ENCODE data around the gene SPECC1. TPM values are rescaled to one million over a fixed set of nuclear protein-coding genes. Genes with fewer than 3 reads are reported as not detected.

Gene SPECC1
- total RNA-seq, 6 experiments from 2014 or later = 19.2 to 33.7 (median 29.4) TPM

DNA sequence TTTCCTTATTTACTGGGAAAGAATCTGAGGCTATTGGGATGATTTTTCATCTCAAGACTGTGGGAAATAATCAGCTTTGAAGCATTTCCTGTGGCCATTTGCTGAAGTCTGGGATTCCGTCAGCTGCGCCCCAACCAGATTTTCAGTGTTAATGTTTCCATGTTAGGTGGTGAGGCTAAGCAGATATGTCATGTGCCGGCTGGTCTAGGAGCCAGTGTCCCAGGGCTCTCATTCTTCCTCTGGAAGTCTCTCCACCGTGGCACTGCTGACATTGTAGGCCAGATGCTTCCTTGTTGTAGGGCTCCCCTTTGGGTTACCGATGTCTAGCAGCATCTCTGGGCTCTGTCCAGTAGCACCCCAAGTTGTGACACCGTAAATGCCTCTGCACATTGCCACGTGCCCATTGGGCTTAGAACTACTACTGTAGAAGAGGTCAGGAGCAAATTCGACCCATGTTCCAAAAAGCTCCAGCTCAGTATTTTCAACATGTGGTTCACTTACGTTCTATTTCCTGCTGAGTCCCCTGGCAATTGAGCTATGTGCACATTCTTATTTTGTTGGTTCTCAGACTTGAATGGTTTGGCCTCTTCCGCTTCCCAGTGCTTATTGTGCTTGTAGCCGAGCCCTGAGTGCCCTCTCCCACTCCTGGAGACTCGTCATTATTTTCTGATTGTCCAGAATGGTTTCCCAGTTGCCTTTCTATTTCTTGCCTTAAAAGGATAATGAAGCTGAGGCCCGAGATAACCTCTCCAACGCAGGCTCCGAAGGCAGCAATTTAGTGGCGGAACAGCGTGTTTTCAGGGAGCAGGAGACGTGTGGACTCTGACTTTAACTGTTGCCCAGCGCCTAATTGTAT, 82.2 kb downstream of the SPECC1 start:
- no peak for TF ChIP-seq CTCF (IDR thresholded peaks at IDR 0.05)
- Mint-ChIP-seq H3K27me3 (ENCODE audit: insufficient read depth) (peaks cover 35% of the 10 kb centered on the region), H3K4me1 (ENCODE audit: low read depth) (peaks cover 11% of the 10 kb centered on the region), H3K27ac (no peak overlapping the region), H3K36me3 (ENCODE audit: low read depth) (no peaks in the 10 kb centered on the region), H3K4me3 (no peak overlapping the region), H3K9me3 (no peaks in the 10 kb centered on the region)
- no peak for DNase-seq

DNA sequence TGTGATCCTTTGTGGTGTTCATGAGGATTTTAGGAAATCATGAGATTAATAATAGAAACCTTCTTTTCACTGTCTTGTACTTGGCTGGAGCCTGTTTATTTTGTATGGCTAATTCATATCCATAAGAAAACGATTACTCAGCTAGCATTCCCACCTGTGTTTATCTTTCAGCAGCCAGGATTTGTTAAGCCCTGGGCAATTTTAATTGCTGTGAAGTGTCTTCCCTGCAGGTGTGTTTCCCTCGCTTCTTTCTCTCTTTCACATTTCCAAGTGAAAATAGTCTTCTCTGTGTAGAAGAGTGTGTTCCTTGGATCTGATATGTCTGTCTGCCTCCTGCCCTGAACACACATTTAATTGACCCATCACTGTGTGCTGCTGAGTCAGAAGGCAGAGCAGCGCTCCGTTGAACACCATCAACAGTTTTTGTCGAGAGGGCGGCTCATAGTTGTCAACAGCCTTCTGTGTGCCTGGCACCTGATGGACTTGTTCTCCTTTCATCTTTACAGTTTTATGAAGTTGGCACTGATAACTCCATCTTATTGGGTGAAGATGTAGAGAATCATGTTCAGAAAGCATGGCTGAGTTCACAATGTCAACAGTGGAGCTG, 83.2 kb downstream of the SPECC1 start:
- Mint-ChIP-seq H3K27me3 (ENCODE audit: insufficient read depth) (peaks cover 32% of the 10 kb centered on the region), H3K9me3 (no peaks in the 10 kb centered on the region), H3K4me1 (ENCODE audit: low read depth) (peaks cover 11% of the 10 kb centered on the region), H3K36me3 (ENCODE audit: low read depth) (no peaks in the 10 kb centered on the region), H3K27ac (no peak overlapping the region), H3K4me3 (no peak overlapping the region)
- no peak for DNase-seq
- no peak for TF ChIP-seq CTCF (IDR thresholded peaks at IDR 0.05)

- DNase-seq = no peak
- H3K9me3 Mint-ChIP-seq = no peaks in the 10 kb centered on the region
- no peak for TF ChIP-seq CTCF (IDR thresholded peaks at IDR 0.05)
- H3K27ac Mint-ChIP-seq = no peak overlapping the region
- H3K27me3 Mint-ChIP-seq (ENCODE audit: insufficient read depth) = peaks cover 29% of the 10 kb centered on the region
- H3K4me3 Mint-ChIP-seq = no peak overlapping the region
- peaks cover 11% of the 10 kb centered on the region for H3K4me1 Mint-ChIP-seq (ENCODE audit: low read depth)
- no peaks in the 10 kb centered on the region for H3K36me3 Mint-ChIP-seq (ENCODE audit: low read depth)
Observed at GRCh38 chr17:20092973-20093626, 83.9 kb downstream of the SPECC1 start.

DNA sequence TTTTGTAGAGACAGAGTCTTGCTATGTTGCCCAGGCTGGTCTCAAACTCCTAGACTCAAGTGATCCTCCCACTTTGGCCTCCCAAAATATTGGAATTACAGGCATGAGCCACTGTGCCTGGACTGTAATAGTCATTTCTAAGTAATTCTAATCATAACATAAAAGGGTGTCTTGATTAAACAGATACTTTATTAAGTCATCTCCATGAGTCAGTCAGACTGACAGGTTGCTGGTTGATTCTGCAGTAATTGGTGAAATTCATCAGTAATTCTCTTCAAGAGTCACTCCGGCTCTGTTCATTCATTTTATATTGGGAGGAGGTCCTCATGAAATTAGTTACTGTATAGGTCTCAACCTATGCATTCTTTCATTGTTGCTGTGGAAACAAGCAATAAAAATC, 85.6 kb downstream of the SPECC1 start:
- Mint-ChIP-seq H3K4me1 (ENCODE audit: low read depth) (peaks cover 11% of the 10 kb centered on the region), H3K27me3 (ENCODE audit: insufficient read depth) (peaks cover 25% of the 10 kb centered on the region), H3K36me3 (ENCODE audit: low read depth) (no peaks in the 10 kb centered on the region), H3K9me3 (no peaks in the 10 kb centered on the region), H3K27ac (no peak overlapping the region), H3K4me3 (no peak overlapping the region)
- TF ChIP-seq CTCF (IDR thresholded peaks at IDR 0.05) = no peak
- DNase-seq = no peak

DNA sequence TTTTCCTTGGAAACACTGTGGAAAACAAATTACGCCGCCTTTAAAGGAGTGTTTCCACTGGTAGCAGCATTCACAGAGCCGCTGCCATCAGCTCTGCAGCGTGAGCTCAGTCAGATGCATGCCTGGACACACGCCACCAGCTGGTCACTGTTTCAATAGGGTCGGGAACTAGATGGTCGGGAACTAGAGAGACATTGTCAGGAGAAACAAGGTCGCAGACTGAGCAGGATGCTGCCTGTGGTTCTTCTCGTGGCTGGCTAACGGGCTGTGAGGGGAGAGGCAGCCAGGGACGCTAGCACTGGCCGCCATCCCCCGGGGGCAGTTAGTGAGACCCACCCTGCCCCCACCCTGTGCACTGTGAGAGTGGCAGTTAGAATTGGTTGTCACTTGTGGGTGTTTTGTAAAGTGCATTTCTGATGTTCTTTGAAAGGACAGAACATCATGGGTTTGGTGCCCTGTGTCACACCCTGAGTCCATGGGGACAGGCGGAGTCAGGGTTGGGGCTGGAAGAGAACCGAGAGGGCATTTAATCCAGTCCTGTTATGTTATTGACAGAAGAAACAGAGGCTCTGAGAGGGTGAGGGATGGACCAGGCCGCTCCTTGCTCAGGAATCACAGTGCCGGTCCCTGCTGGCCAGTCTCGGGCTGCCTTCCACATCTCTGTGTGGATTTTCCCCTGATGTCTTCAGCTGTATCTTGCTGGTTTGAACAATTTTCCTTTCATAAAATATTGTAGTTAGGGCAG, 86.3 kb downstream of the SPECC1 start:
- no peak overlapping the region for H3K27ac Mint-ChIP-seq
- no peak overlapping the region; the same call in 1 of the 2 replicates for H3K4me3 Mint-ChIP-seq
- peaks cover 20% of the 10 kb centered on the region for H3K27me3 Mint-ChIP-seq (ENCODE audit: insufficient read depth)

More for the DNA sequence above, 86.3 kb downstream of the SPECC1 start:
- peak; percentile 49 for DNase-seq
- Mint-ChIP-seq H3K36me3 (ENCODE audit: low read depth) (no peaks in the 10 kb centered on the region), H3K4me1 (ENCODE audit: low read depth) (peaks cover 11% of the 10 kb centered on the region), H3K9me3 (no peaks in the 10 kb centered on the region)
- peak; percentile 67 for TF ChIP-seq CTCF (IDR thresholded peaks at IDR 0.05)
